PC-3 (cell line): Measurements from ENCODE around the gene GLIPR1. TPM values are rescaled to one million over a fixed set of nuclear protein-coding genes. Genes with fewer than 3 reads are reported as not detected.
A peak's percentile ranks its signal among the peaks of the same experiment; 100 is the strongest.

Source experiments
- ATAC-seq: fragments of 200-7000 bp; cut with Tn5 transposase; 2 replicates; pipeline ENCODE4 v1.9.1; 2020; ENCODE audit warnings: mild to moderate bottlenecking, moderate library complexity
- BruUV-seq: library from RNA; stranded (reverse); fragments of 400-500 nt; replicated peaks from 2 replicates; lab custom pipeline; 2021; lab: Mats Ljungman, UMichigan
- CTCF ChIA-PET: fragments of 300-600 bp; sonication (Branson Sonifier 250); formaldehyde crosslinking; loops from one replicate; lab custom pipeline; 2022; ENCODE audit warnings: antibody characterized with exemption; lab: Charles Lee
- POLR2A ChIA-PET: fragments of 300-600 bp; sonication (Branson Sonifier 250); formaldehyde crosslinking; loops from one replicate; lab custom pipeline; 2022; ENCODE audit warnings: antibody characterized with exemption; ENCODE audit not compliant: unreplicated experiment; lab: Charles Lee
- DNase-seq: peaks from one replicate; pipeline ENCODE4 v3.0.0-alpha.2; 2015
- H2AFZ ChIP-seq: fragments of 300-600 bp; sonication (generic); 2 replicates; pipeline ENCODE4 v1.6.0; 2016; ENCODE audit warnings: antibody characterized with exemption, low read length
- H3F3A ChIP-seq: fragments of 300-600 bp; sonication (generic); one replicate; pipeline ENCODE4 v1.6.0; 2017; ENCODE audit warnings: antibody characterized with exemption, low read length, control low read depth, mild to moderate bottlenecking; ENCODE audit not compliant: unreplicated experiment
- H3K27ac ChIP-seq: fragments of 300-600 bp; sonication (generic); 2 replicates; pipeline ENCODE4 v1.5.1; 2016; ENCODE audit warnings: mild to moderate bottlenecking, low read length
- H3K27me3 ChIP-seq: fragments of 300-600 bp; sonication (generic); 2 replicates; pipeline ENCODE4 v1.6.1; 2016; ENCODE audit warnings: low read length, mixed read lengths
- H3K36me3 ChIP-seq: fragments of 300-600 bp; sonication (generic); 2 replicates; pipeline ENCODE4 v1.6.1; 2016; ENCODE audit warnings: low read depth, mixed run types, low read length, mixed read lengths
- H3K4me1 ChIP-seq: fragments of 300-600 bp; sonication (generic); 2 replicates; pipeline ENCODE4 v1.5.1; 2016; ENCODE audit warnings: low read length; ENCODE audit not compliant: insufficient read depth
- H3K4me2 ChIP-seq: fragments of 300-600 bp; sonication (generic); 2 replicates; pipeline ENCODE4 v1.6.0; 2016; ENCODE audit warnings: low read length
- H3K4me3 ChIP-seq: fragments of 300-600 bp; sonication (generic); 2 replicates; pipeline ENCODE4 v1.5.1; 2016; ENCODE audit warnings: mild to moderate bottlenecking, low read length, mixed read lengths
- H3K79me2 ChIP-seq: fragments of 300-600 bp; sonication (generic); 2 replicates; pipeline ENCODE4 v1.6.1; 2017; ENCODE audit warnings: low read length, mixed read lengths
- H3K9ac ChIP-seq: fragments of 300-600 bp; sonication (generic); 2 replicates; pipeline ENCODE4 v1.6.0; 2016; ENCODE audit warnings: mild to moderate bottlenecking, low read length
- H3K9me2 ChIP-seq: fragments of 300-600 bp; sonication (generic); replicated peaks from 2 replicates; pipeline ENCODE4 v1.6.1; 2016; ENCODE audit warnings: mixed run types, low read length, mixed read lengths
- H3K9me3 ChIP-seq: fragments of 300-600 bp; sonication (generic); 2 replicates; pipeline ENCODE4 v1.6.1; 2016; ENCODE audit warnings: low read length, mixed read lengths
- H4K20me1 ChIP-seq: fragments of 300-600 bp; sonication (generic); 2 replicates; pipeline ENCODE4 v1.6.1; 2016; ENCODE audit warnings: low read length, mixed read lengths
- EZH2 ChIP-seq: fragments of 300-600 bp; sonication (generic); IDR thresholded peaks from one replicate; pipeline ENCODE4 v1.6.1; 2017; ENCODE audit warnings: antibody characterized with exemption, mild to moderate bottlenecking, low read length; ENCODE audit not compliant: unreplicated experiment
- EZH2phosphoT487 ChIP-seq: fragments of 300-600 bp; sonication (generic); IDR thresholded peaks from 2 replicates; pipeline ENCODE4 v1.6.1; 2018; ENCODE audit warnings: mild to moderate bottlenecking, antibody characterized with exemption, low read length, borderline replicate concordance
- intact Hi-C: fragments of 100-400 bp; cut with micrococcal nuclease; formaldehyde crosslinking; loops from 2 replicates; pipeline ENCODE4 v1.9.0; 2023
- total RNA-seq: library from RNA; depleted of rRNA; stranded (reverse); fragments of >200 nt; gene quantifications from 2 replicates; pipeline ENCODE4 v1.2.3, GENCODE V29; 2014
- TF ChIP-seq, protein P1 (sequence below): fragments of 300-600 bp; sonication (generic); conservative IDR thresholded peaks from 2 replicates; pipeline ENCODE4 v1.5.1; 2017; ENCODE audit warnings: antibody characterized with exemption, low read depth, mild to moderate bottlenecking, low read length

The GLIPR1 gene
- total RNA-seq, 1 experiment from 2014 or later = 22.2 TPM

DNA sequence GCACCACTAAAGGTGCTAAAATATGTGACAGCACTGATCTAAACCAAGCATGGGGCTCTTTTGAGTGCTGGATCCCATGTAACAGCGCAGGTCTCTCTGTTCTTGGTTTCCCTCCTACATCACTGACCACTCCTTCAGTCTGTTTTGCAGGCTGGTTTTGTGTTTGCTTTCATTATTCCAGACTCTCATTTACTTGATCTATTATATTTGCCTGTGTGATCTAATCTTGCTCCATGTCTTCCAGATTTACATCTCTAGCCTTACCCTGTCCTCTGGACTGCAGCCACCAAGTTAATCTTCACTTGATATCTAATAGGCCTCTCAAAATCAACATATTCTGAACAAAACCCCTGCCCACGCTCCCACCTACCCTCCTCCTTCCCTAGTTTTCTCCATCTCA is 8.6 kb downstream of the GLIPR1 start:
- no peaks in the 10 kb centered on the region; the same call in 1 of the 2 replicates for H3K36me3 ChIP-seq
- no peaks in the 10 kb centered on the region for H3K9me2 ChIP-seq
- peak overlapping the region; percentile 71 for H3K4me2 ChIP-seq
- BruUV-seq = no TSS peak
- ATAC-seq (no peak; the same call in 1 of the 2 replicates), DNase-seq (no peak)
- no peaks in the 10 kb centered on the region for H3K9me3 ChIP-seq
- H3K4me1 ChIP-seq = peaks cover 18% of the 10 kb centered on the region
- no peak for TF ChIP-seq EZH2phosphoT487
- no peaks in the 10 kb centered on the region for H4K20me1 ChIP-seq
- H2AFZ ChIP-seq = no peak overlapping the region
- no peaks in the 10 kb centered on the region for H3F3A ChIP-seq
- H3K27me3 ChIP-seq = no peaks in the 10 kb centered on the region
- 0 out of 2 replicates have a peak, but pooled peaks cover 1% of the 10 kb centered on the region for H3K79me2 ChIP-seq
- intact Hi-C loops = loop anchor here (10.0 kb wide), 1 partner anchor 324 kb away; no protein-coding TSS in a partner anchor
- CTCF ChIA-PET = interaction anchor here (1.0 kb wide), 1 partner anchor 98 kb away, joined by 3 read pairs; no protein-coding TSS in a partner anchor
- H3K9ac ChIP-seq = no peak overlapping the region
- no peak overlapping the region for H3K4me3 ChIP-seq
- POLR2A ChIA-PET = no interaction called here
- peak overlapping the region; percentile 50; the same call in 1 of the 2 replicates for H3K27ac ChIP-seq

DNA sequence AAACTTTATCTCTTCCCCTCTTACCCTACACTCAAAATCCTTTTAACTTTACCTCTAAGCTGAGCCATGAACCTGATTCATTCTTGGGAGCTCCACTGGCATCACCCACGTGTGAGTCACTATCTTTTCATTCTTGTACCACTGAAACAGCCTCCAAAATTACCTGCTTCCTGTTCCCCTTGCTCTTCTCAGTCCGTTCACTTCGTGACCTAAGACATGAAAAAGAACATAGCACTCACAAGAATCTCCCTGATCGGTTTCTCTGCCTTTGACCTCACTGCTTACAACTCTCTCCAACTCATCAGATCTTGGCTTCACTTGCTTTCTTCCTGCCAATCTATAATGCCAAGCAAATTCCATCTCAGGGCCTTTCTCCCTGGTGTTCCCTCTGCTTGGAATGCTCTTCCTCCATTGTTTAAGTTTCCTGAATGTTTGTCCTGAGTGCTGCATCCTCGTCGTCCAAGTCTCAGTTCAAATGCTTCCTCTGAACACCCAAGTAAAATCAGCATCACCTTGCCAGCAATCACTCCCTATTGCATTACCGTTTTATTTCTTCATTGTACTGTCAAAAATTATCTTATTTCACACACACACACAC is 9.2 kb downstream of the GLIPR1 start:
- H3K4me1 ChIP-seq = peaks cover 18% of the 10 kb centered on the region
- H3K27ac ChIP-seq = peak overlapping the region; percentile 50
- no peak overlapping the region for H3K4me3 ChIP-seq
- H3F3A ChIP-seq = no peaks in the 10 kb centered on the region
- no peaks in the 10 kb centered on the region for H3K79me2 ChIP-seq
- no peaks in the 10 kb centered on the region for H3K9me2 ChIP-seq
- POLR2A ChIA-PET = no interaction called here
- 0 out of 2 replicates have a peak overlapping the region, but pooled peaks have one; percentile 4 for H2AFZ ChIP-seq
- intact Hi-C loops = loop anchor here (5.0 to 10.0 kb wide), 3 partner anchors 152 to 802 kb away; no protein-coding TSS in a partner anchor
- H3K4me2 ChIP-seq = peak overlapping the region; percentile 71
- H3K9me3 ChIP-seq = no peaks in the 10 kb centered on the region
- BruUV-seq = no TSS peak
- H4K20me1 ChIP-seq = no peaks in the 10 kb centered on the region
- DNase-seq (peak; percentile 78), ATAC-seq (peak; percentile 74)
- CTCF ChIA-PET = interaction anchor here (0.5 to 1.0 kb wide), 2 partner anchors 52 to 98 kb away, joined by 3 read pairs; no protein-coding TSS in a partner anchor
- TF ChIP-seq EZH2 (no peak), EZH2phosphoT487 (no peak)
- TF ChIP-seq, protein P1, sequence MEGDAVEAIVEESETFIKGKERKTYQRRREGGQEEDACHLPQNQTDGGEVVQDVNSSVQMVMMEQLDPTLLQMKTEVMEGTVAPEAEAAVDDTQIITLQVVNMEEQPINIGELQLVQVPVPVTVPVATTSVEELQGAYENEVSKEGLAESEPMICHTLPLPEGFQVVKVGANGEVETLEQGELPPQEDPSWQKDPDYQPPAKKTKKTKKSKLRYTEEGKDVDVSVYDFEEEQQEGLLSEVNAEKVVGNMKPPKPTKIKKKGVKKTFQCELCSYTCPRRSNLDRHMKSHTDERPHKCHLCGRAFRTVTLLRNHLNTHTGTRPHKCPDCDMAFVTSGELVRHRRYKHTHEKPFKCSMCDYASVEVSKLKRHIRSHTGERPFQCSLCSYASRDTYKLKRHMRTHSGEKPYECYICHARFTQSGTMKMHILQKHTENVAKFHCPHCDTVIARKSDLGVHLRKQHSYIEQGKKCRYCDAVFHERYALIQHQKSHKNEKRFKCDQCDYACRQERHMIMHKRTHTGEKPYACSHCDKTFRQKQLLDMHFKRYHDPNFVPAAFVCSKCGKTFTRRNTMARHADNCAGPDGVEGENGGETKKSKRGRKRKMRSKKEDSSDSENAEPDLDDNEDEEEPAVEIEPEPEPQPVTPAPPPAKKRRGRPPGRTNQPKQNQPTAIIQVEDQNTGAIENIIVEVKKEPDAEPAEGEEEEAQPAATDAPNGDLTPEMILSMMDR = no peak
- no peaks in the 10 kb centered on the region; the same call in 1 of the 2 replicates for H3K36me3 ChIP-seq
- H3K9ac ChIP-seq = no peak overlapping the region
- H3K27me3 ChIP-seq = no peaks in the 10 kb centered on the region

DNA sequence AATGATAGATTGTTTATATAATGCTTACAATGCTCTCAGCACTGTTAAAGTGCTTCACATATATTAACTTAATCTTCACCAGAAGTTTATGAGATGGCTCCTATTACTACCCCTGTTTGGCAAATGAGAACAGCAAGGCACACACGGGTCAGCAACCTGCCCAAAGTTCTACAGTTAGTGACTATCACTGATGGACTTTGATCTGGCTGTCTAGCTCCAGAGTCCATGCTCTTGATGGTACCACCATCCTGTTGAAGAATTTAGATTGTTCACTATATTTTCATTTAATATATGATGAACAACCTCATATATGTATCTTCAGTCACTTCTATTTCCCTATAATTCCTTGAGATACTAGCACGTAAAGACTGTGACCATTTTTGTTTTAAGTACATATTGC is 10.6 kb downstream of the GLIPR1 start:
- ATAC-seq = no peak
- POLR2A ChIA-PET = no interaction called here

More for the DNA sequence above, 10.6 kb downstream of the GLIPR1 start:
- no peak overlapping the region for H3K27ac ChIP-seq
- intact Hi-C loops = loop anchor here (5.0 kb wide), 2 partner anchors 154 to 804 kb away; no protein-coding TSS in a partner anchor
- no peaks in the 10 kb centered on the region for H3K27me3 ChIP-seq
- H3F3A ChIP-seq = no peaks in the 10 kb centered on the region
- no TSS peak for BruUV-seq
- H3K4me1 ChIP-seq = peaks cover 18% of the 10 kb centered on the region
- CTCF ChIA-PET = no interaction called here
- H3K9me3 ChIP-seq = no peaks in the 10 kb centered on the region
- H4K20me1 ChIP-seq = no peaks in the 10 kb centered on the region
- TF ChIP-seq, protein P1 = no peak
- TF ChIP-seq EZH2phosphoT487 (no peak), EZH2 (no peak)
- no peak overlapping the region for H3K9ac ChIP-seq
- H3K9me2 ChIP-seq = no peaks in the 10 kb centered on the region
- no peak overlapping the region for H3K4me3 ChIP-seq
- H3K36me3 ChIP-seq = peaks cover under 1% of the 10 kb centered on the region; the same call in 1 of the 2 replicates
- H3K4me2 ChIP-seq = no peak overlapping the region
- H3K79me2 ChIP-seq = no peaks in the 10 kb centered on the region
- no peak overlapping the region for H2AFZ ChIP-seq
- no peak for DNase-seq
